HT-29 (cell line): ENCODE results near the gene MAGEH1. TPM values are rescaled to one million over a fixed set of nuclear protein-coding genes. Genes with fewer than 3 reads are reported as not detected.

Source experiments
- DNase-seq: peaks from one replicate; pipeline ENCODE4 v3.0.0-alpha.2; 2015; ENCODE audit warnings: low spot score
- small RNA-seq: library from RNA; depleted of rRNA; stranded (forward); fragments of <200 nt; gene quantifications from one replicate; pipeline ENCODE3, GENCODE V24; 2014
- total RNA-seq: library from RNA; depleted of rRNA; stranded (reverse); fragments of >200 nt; shearing (Covaris generic); gene quantifications from 2 replicates; pipeline ENCODE4 v1.2.3, GENCODE V29; 2014; rRNA removed

MAGEH1 gene
- total RNA-seq, 1 experiment from 2014 or later, result not detected

DNA sequence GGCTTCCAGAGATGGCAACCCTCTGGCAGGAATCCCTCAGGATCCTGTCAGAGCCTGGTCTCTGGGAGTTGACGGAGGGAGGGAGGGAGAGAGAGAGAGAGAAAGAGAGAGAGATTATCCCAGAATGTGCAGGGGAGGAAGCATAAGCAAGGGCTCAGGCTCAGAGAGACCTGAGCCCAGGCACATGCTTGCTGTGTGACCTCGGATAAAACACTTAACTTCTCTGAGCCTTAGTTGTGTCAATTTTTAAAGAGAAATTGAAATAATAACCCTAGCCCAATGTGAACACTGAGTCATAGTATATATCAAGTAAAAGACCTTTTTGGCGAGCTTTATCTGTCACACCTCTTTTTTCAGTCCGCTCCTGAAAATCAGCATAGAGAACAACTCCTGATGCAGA lies 38.2 kb downstream of the MAGEH1 start:
- DNase-seq, result no peak

DNA sequence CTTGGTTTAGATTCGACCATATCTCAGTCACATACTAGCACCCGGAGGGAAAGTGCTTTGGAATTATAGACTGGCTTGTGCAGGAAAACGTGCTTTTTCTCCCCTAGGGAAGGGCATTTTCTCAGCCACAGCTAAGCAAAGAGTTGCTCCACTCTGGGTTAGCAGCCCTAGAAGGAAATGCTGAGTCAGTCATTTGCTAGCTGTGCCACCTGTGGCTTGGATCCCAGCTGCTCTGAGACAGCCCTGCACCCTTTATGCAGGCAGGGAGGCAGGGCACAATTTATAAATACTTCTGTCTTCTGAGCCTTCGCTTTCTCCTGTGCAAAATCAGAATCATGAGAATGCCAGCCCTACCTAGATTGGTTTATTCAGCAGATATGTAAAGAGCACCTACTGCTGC lies 39.0 kb downstream of the MAGEH1 start:
- no peak for DNase-seq

Small RNA genes within 50 kb of the gene (small RNA-seq; reads per million reads assigned to genes)
- gene MIR4536-2, result not detected

Other genes starting within 250 kb of the MAGEH1 start
- 0.57 TPM in 1 of 2 replicates, not detected in the other for gene PAGE5, start 231.8 kb upstream of the MAGEH1 start, total RNA-seq
- gene PAGE3, start 187.2 kb upstream of the MAGEH1 start, total RNA-seq, result not detected in 2 replicates
- gene USP51, start 37.7 kb downstream of the MAGEH1 start, total RNA-seq, result not detected in 2 replicates
- gene FOXR2, start 171.3 kb downstream of the MAGEH1 start, total RNA-seq, result not detected in 2 replicates